ENCODE results near the gene HOXB9. TPM values are rescaled to one million over a fixed set of nuclear protein-coding genes. Genes with fewer than 3 reads are reported as not detected.

Gene HOXB9
- total and polyA plus RNA-seq, 10 of the 15 experiments (the other 5 are each of a cell fraction or from before 2014, with no cell fraction given), result 0.01 to 0.49 (median 0.09) TPM; not detected in 5

- peaks cover 5 to 33% of the 10 kb centered on the region in 2 experiments for H3K27me3 ChIP-seq (replicated peaks in 1 of 2; ENCODE audit: control insufficient read depth in 2 of 2, insufficient read depth in 2 of 2, low read length in 1 of 2)
- TF ChIP-seq CREM (IDR thresholded peaks at IDR 0.05; ENCODE audit: low read depth), result 0 out of 2 replicates have a peak, but pooled peaks have one; percentile 20
- TF ChIP-seq PAX8 (IDR thresholded peaks at IDR 0.05), result no peak
- TF ChIP-seq TCF12 (IDR thresholded peaks at IDR 0.05; ENCODE audit: low read depth, low read length), result no peak
- TF ChIP-seq BCL11A (IDR thresholded peaks at IDR 0.05; ENCODE audit: low read depth, low read length), result no peak
- TF ChIP-seq SMARCA5 (IDR thresholded peaks at IDR 0.05), result peak; percentile 89
- TF ChIP-seq BHLHE40 (IDR thresholded peaks at IDR 0.05; ENCODE audit: borderline replicate concordance in 1 of 2, low read depth in 2 of 2, low read length in 1 of 2), result peak; percentile 44 to 61; a peak in 2 of 4 replicates
- TF ChIP-seq CTCF (IDR thresholded peaks at IDR 0.05 in 2 of 3, conservative IDR thresholded peaks at IDR 0.05 in 1 of 3; ENCODE audit: control insufficient read depth in 2 of 3, extremely low read depth in 1 of 3, insufficient read depth in 1 of 3, low read depth in 3 of 3, low read length in 3 of 3), result peak; percentile 91 to 97 (median 94)
- 0 out of 2 replicates have a peak, but pooled peaks have one; percentile 26 for TF ChIP-seq CHD2 (IDR thresholded peaks at IDR 0.05; ENCODE audit: borderline replicate concordance, low read depth, low read length)
- no peak for TF ChIP-seq DPF2 (IDR thresholded peaks at IDR 0.05)
- TF ChIP-seq, protein P1, sequence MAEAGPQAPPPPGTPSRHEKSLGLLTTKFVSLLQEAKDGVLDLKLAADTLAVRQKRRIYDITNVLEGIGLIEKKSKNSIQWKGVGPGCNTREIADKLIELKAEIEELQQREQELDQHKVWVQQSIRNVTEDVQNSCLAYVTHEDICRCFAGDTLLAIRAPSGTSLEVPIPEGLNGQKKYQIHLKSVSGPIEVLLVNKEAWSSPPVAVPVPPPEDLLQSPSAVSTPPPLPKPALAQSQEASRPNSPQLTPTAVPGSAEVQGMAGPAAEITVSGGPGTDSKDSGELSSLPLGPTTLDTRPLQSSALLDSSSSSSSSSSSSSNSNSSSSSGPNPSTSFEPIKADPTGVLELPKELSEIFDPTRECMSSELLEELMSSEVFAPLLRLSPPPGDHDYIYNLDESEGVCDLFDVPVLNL (IDR thresholded peaks at IDR 0.05; ENCODE audit: low read depth, low read length), result no peak
- peak; percentile 28 for TF ChIP-seq RELA (IDR thresholded peaks at IDR 0.05; ENCODE audit: borderline replicate concordance, partially characterized antibody)
- no peak for TF ChIP-seq MYC (IDR thresholded peaks at IDR 0.05; ENCODE audit: insufficient read depth, insufficient read length, insufficient replicate concordance, low read length, severe bottlenecking)
- TF ChIP-seq BMI1 (IDR thresholded peaks at IDR 0.05; ENCODE audit: borderline replicate concordance), result no peak
- TF ChIP-seq MEF2A (IDR thresholded peaks at IDR 0.05; ENCODE audit: insufficient read depth, low read depth, low read length), result no peak
- 0 out of 2 replicates have a peak, but pooled peaks have one; percentile 13 for TF ChIP-seq ZNF24 (IDR thresholded peaks at IDR 0.05)
- no peak for TF ChIP-seq PML (IDR thresholded peaks at IDR 0.05; ENCODE audit: low read length)
- TF ChIP-seq SIX5 (IDR thresholded peaks at IDR 0.05; ENCODE audit: low read depth, low read length, severe bottlenecking), result no peak
- 0 out of 2 replicates have a peak, but pooled peaks have one; percentile 29 for TF ChIP-seq RAD51 (IDR thresholded peaks at IDR 0.05)
- TF ChIP-seq, protein P2, sequence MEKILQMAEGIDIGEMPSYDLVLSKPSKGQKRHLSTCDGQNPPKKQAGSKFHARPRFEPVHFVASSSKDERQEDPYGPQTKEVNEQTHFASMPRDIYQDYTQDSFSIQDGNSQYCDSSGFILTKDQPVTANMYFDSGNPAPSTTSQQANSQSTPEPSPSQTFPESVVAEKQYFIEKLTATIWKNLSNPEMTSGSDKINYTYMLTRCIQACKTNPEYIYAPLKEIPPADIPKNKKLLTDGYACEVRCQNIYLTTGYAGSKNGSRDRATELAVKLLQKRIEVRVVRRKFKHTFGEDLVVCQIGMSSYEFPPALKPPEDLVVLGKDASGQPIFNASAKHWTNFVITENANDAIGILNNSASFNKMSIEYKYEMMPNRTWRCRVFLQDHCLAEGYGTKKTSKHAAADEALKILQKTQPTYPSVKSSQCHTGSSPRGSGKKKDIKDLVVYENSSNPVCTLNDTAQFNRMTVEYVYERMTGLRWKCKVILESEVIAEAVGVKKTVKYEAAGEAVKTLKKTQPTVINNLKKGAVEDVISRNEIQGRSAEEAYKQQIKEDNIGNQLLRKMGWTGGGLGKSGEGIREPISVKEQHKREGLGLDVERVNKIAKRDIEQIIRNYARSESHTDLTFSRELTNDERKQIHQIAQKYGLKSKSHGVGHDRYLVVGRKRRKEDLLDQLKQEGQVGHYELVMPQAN (conservative IDR thresholded peaks at IDR 0.05), result 0 out of 2 replicates have a peak, but pooled peaks have one; percentile 45
These were observed 32.2 kb downstream of the HOXB9 start for GRCh38 chr17:48593840-48594537.

More at GRCh38 chr17:48593840-48594537, 32.2 kb downstream of the HOXB9 start:
- H2AFZ ChIP-seq (ENCODE audit: control insufficient read depth, low read depth, low read length), result peak overlapping the region; percentile 67
- no peaks in the 10 kb centered on the region for H3K79me2 ChIP-seq (ENCODE audit: control insufficient read depth, insufficient read depth, low read length)
- no TSS peak for BruUV-seq (replicated peaks)
- FAIRE-seq (peak; percentile 78), ATAC-seq (peak; percentile 75), DNase-seq (ENCODE audit: low read depth, low spot score) (no peak)
- in situ Hi-C loops (cut with MboI), result no loop called here
- H4K20me1 ChIP-seq (ENCODE audit: control insufficient read depth, insufficient read depth), result no peaks in the 10 kb centered on the region
- peak overlapping the region; percentile 98 for H3K4me2 ChIP-seq (ENCODE audit: control insufficient read depth, insufficient read depth)
- H3K9ac ChIP-seq (ENCODE audit: control insufficient read depth, insufficient read depth, low read length), result no peak overlapping the region
- 20% methylated on average over 37 of the region's 37 CpGs for WGBS (ENCODE audit: insufficient coverage, insufficient replicate concordance, low lambda C conversion rate, missing lambda C conversion rate)
- intact Hi-C loops (cut with micrococcal nuclease; ENCODE audit: unreplicated experiment), result loop anchor here (1.0 to 2.0 kb wide), 3 partner anchors 257 to 333 kb away; no protein-coding TSS in a partner anchor
- ChIA-PET SMC1A (ENCODE audit: uncharacterized antibody, unreplicated experiment) (interaction anchor here (0.8 to 4.3 kb wide), 22 partner anchors 15 to 481 kb away, joined by 3 to 47 read pairs (median 6); no protein-coding TSS in a partner anchor), POLR2A (interaction anchor here (0.5 to 1.2 kb wide), 4 partner anchors 11 to 455 kb away, joined by 3 to 6 read pairs (median 3); no protein-coding TSS in a partner anchor), CTCF (interaction anchor here (0.9 to 4.8 kb wide), 35 partner anchors 19 to 569 kb away, joined by 3 to 113 read pairs (median 5); no protein-coding TSS in a partner anchor), RAD21 (ENCODE audit: unreplicated experiment) (interaction anchor here (0.6 to 3.8 kb wide), 31 partner anchors 8 to 568 kb away, joined by 3 to 35 read pairs (median 5); no protein-coding TSS in a partner anchor)
- H3K9me3 ChIP-seq (replicated peaks; ENCODE audit: control insufficient read depth, insufficient read depth, low read length), result no peaks in the 10 kb centered on the region
- no peak overlapping the region for H3K27ac ChIP-seq (ENCODE audit: control insufficient read depth, insufficient read depth)
- H3K36me3 ChIP-seq (ENCODE audit: control insufficient read depth in 2 of 2, insufficient read depth in 2 of 2, low read length in 1 of 2), result no peaks in the 10 kb centered on the region
- no peak overlapping the region; the same call in 1 of the 2 replicates for H3K4me3 ChIP-seq
- H3K4me1 ChIP-seq (ENCODE audit: control insufficient read depth, insufficient read depth, low read length), result peaks cover 10% of the 10 kb centered on the region
